PC-9 (cell line): ENCODE results near the gene TMTC2.

Source experiments
- CTCF ChIP-seq: fragments of 200-600 bp; sonication (generic); conservative IDR thresholded peaks from 2 replicates; pipeline ENCODE4 v1.6.1; 2017; ENCODE audit warnings: mixed run types, antibody characterized with exemption, mild to moderate bottlenecking, moderate library complexity
- EZH2 ChIP-seq: fragments of 200-600 bp; sonication (generic); IDR thresholded peaks from 2 replicates; pipeline ENCODE4 v1.8.0; 2017; ENCODE audit warnings: antibody characterized with exemption, low read depth

GRCh38 chr12:82838131-82838551 lies 151.4 kb downstream of the TMTC2 start:
- TF ChIP-seq EZH2 (no peak), CTCF (no peak)
